Prostate gland (tissue), 2 donors: ENCODE measurements around the gene SIRPB1.

Experiments used
- POLR2A ChIP-seq: fragments of 450-650 bp; IDR thresholded peaks from one replicate; pipeline ENCODE4 v1.6.1; 2016; ENCODE audit warnings: antibody characterized with exemption, mild to moderate bottlenecking
- TF ChIP-seq, protein P1 (sequence below), 4 experiments: fragments of 200-600 bp in 2 of 4; fragments of 450-650 bp in 2 of 4; sonication (generic) in 2 of 4; IDR thresholded peaks; 1 replicate in 3 of 4; 2 replicates in 1 of 4; pipeline ENCODE4 v1.5.1; 2016 to 2019; ENCODE audit warnings: antibody characterized with exemption in 4 of 4, mild to moderate bottlenecking in 2 of 4, moderate library complexity in 2 of 4

DNA sequence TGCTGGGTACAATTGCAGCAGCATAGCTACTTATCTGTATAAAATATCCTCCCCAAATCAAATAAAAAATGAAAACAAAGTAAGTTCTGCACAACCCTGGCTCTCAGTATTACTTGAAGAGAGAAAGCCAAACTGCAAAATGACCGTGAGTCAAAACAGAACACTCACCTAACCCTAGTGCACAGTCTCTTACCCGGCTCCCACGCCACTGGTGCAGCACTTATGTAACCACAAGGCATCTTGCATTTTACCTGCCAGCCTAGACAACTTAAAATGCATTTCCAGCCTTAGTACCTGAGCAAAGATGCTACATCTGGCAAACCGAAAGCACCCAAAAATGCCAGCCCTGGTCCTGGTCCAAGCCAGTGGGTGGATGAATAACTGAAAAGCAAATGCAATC is 12.4 kb upstream of the SIRPB1 start:
- TF ChIP-seq, protein P1, sequence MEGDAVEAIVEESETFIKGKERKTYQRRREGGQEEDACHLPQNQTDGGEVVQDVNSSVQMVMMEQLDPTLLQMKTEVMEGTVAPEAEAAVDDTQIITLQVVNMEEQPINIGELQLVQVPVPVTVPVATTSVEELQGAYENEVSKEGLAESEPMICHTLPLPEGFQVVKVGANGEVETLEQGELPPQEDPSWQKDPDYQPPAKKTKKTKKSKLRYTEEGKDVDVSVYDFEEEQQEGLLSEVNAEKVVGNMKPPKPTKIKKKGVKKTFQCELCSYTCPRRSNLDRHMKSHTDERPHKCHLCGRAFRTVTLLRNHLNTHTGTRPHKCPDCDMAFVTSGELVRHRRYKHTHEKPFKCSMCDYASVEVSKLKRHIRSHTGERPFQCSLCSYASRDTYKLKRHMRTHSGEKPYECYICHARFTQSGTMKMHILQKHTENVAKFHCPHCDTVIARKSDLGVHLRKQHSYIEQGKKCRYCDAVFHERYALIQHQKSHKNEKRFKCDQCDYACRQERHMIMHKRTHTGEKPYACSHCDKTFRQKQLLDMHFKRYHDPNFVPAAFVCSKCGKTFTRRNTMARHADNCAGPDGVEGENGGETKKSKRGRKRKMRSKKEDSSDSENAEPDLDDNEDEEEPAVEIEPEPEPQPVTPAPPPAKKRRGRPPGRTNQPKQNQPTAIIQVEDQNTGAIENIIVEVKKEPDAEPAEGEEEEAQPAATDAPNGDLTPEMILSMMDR (IDR thresholded peaks at IDR 0.05): no peak
- no peak for TF ChIP-seq POLR2A
